Fibroblast of peridontal ligament (primary cell): ENCODE results near the gene TRABD2A.

ENCODE experiments used
- DNase-seq: peaks from one replicate; pipeline ENCODE4 v3.0.0-alpha.2; 2010; ENCODE audit errors: extremely low read depth

The TRABD2A gene

DNA sequence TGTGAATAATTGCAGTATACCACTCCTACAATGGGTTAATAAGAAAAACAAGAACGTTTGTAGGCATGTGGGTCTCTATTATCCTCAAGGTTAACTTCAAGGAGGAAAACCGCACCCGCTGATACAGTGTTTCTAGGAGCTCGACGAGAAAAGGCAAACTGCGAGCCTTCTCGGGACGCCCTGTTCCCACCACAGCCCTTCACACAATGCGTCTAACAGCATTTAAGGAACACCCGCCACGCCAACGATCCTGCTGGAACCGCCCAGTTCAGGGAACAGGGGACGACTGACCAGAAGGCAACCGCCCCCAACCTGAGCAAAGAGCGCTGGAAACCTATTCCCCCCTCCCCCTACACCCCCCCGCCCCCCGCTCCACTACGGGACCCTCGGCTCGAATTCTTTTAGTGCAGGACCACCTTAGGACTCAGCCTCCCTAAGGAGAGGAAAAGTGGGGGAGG, 23.9 kb upstream of the TRABD2A start:
- DNase-seq, result peak; percentile 47

GRCh38 chr2:84904151-84904550, 23.3 kb upstream of the TRABD2A start:
- DNase-seq, result no peak

DNA sequence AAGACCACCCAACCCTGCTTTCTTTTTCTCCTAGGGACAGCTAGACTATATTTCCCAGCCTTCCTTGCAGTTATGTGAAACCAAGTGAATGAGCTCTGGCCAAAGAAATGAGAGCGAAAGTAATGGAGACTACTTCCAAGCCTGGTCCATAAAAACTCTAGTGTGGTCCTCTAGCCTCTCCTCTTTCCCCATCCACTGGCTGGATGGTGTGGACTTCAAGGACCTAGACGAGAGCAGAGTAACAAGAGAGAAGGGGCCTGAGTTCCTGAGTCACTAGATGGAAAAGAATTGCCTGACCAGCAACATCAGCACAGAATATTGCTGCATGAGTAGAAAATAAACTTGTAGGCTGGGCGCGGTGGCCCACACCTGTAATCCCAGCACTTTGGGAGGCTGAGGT, 21.6 kb upstream of the TRABD2A start:
- DNase-seq, result no peak

- DNase-seq, result peak; percentile 97
Observed at GRCh38 chr2:84901593-84902120, 20.8 kb upstream of the TRABD2A start.

DNA sequence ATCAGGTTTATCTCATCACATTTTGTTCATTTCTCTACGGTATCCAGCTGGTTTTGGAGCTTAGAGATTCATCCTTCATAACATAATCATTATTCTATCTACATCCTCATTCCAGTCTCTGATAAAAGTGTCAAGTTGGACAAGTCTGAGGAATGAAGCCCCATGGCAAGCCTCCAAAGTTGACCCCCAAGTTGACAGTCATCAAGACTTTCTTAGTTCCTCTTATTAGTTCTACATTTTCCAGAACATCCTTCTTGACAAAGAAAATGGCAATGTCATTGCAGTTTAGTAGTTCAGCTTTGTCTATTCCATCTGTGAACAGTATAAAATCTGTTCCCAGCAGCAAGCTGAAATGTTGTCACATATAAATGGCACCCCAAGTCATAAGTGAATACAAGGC, 20.1 kb upstream of the TRABD2A start:
- no peak for DNase-seq

GRCh38 chr2:84899304-84900204, 18.7 kb upstream of the TRABD2A start:
- no peak for DNase-seq

DNA sequence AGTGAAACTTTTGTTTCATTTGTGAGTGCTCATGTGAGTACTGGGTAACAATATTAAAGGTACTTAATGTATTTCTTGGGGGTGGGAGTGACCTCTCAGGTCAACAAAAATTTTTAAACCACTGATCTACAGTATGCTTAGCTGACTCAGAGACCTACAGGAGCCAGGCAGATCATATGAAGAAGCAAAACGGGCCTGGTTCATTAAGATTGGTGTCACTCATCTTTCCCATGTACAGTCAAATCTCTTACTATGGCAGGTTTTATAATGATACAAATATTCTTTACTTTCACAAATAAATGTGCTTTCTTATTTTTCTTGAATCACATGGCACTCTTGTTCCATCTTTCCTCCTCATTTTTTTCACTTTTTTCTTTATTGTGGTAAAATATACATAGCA, 16.9 kb upstream of the TRABD2A start:
- no peak for DNase-seq

GRCh38 chr2:84896567-84896966, 15.7 kb upstream of the TRABD2A start:
- DNase-seq, result peak; percentile 71

DNA sequence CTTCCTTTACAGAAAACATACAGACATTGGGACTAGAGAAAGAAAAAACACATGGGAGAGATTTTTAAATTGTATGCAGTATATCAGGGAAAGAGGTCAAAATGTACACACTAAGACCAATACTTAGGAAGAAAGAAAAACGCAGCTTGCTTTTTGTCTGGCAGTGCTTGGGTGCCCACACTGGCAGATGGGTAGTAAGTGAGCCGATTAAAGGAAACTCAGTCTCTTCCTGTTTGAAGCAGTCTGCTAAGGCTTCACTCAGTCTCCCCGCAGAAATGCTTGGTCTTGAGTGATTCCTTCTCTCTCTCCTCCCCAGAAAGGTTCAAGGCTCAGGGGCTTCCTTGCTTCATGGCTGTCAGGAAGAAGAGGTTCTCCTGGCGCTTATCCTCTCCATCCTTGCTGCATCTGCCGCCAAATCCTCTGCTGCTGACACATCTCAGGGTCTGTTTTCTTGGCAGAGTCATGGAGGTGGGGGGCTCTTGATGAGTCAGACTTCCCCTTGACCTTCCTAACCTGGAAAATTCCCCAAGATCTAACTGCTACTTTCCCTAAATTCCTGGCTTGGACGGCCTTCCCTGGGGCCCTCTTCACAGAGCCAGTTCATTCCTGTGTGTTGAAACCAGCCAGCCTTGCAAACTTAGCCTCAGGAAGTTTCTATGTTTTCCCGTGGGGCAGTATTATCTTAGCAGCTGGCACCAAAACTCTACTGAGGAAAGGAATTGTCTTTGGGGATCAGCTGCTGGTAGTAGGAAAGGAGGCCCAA, 14.1 kb upstream of the TRABD2A start:
- DNase-seq, result peak; percentile 81

DNA sequence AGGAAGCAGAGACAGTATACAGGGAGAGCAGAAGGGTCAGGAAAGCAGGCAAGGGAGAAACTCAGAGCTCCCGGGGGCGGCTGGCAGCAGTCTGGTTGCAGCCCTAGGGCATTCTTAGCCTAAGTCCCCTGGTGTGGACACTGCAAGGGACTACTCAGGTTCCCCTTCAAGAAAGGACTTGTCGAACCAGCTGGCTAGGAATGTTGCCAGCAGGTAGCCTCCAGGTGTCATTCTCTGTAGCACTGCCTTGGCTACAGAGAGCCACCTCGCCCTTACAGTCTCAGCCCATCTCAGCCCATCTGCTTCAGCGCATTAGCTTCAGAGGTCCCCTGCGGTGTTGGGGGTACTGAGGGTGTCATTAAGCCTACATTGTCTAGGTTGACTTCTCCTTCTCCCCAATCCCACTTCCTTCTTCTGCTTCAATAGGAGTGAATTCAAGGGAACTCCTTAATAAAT, 13.3 kb upstream of the TRABD2A start:
- no peak for DNase-seq

DNA sequence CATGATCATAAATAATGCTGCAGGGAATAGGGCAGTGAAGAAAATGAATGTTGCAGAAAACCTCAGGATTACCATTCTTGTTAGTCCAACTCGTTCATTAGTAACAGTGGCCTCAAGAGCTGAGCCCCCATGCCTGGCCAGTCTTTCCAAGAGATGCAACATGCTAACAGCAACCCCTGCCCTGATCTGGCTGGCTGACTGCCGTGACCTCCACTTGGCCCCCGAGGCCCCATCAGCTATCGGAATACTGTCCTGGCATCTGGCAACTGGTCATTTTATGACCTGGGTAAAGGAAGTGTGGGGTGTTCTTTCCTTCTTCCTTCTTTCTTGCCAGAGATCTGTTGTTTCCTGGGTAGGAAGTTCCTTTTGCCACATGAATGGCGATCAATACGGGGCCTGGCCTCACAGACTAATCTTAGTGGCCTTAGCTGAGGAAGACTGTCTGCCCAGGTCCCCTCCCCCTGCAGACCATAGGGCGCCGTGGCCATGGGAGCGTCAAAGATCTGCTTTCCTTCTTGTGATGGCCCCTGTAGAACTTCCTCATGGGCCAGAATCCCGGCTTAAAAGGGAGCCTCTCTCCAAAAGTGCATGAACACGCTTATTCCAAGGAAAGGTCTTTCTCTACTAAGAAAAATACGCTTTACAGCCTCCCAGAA, 10.6 kb upstream of the TRABD2A start:
- no peak for DNase-seq

- DNase-seq, result no peak
Observed at GRCh38 chr2:84889332-84889731, 8.4 kb upstream of the TRABD2A start.

GRCh38 chr2:84888401-84889276, 7.8 kb upstream of the TRABD2A start:
- DNase-seq, result peak; percentile 82

GRCh38 chr2:84886791-84887190, 5.9 kb upstream of the TRABD2A start:
- no peak for DNase-seq

DNA sequence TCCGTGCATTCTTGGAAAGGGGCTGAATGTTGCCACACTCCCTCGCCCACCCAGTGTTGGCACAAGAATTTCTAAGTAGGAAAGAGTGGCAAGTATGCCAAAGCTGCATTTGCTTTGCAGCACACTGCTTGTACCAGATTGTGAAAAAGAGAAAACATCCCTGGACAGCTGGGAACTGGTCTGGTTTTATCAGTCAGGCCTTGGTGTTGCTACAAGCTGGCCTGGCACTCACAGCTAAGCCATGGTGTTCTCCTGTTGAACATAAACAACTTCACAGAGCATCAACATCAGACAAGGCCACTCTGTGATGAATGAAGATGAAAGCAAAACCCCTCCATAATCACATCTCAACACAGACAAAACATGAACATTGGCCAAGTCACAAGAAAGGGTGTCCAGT, 4.2 kb upstream of the TRABD2A start:
- DNase-seq, result no peak

DNA sequence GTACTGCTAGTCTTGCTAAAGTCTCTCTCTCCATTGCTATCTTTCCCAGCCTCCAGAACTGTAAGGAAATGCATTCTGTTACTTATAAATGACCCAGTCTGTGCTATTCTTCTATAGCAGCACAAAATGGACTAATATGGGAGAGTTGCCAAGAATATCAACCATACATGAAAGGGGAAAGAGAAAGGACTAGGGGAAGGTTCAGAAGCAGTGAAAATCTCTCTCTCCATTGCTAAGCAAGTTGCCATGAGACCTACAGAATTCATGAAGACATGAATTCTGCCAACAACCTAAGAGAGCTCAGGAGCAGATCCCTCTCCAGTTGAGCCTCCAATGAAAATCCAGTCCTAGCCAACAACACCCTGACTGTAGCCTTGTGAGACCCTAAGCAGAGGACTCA, 3.6 kb upstream of the TRABD2A start:
- DNase-seq, result peak; percentile 21

- no peak for DNase-seq
Observed at GRCh38 chr2:84882775-84883550, 2.1 kb upstream of the TRABD2A start.

DNA sequence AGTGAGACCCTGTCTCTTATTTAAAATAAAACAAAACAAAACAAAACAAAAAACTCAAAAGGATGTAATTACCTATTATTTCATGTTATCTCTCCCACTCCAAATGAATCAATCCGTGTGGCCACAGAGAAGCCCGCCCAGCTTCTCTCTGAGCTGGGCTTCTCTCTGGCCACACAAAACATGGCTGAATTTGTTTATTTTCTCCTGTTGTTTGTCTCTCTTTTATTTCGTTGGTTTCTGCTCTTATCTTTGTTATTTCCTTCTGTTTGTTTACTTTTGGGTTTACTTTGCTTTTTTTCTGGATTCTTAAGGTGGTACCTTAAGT, 1.5 kb upstream of the TRABD2A start:
- DNase-seq, result no peak

GRCh38 chr2:84881581-84882413, 913 bp upstream of the TRABD2A start:
- DNase-seq, result peak; percentile 91

- peak; percentile 26 for DNase-seq
Observed at GRCh38 chr2:84880395-84880644, 564 bp downstream of the TRABD2A start.
